Astrocyte (in vitro differentiated cells and primary cell): ENCODE data around the gene NAV2. TPM values are rescaled to one million over a fixed set of nuclear protein-coding genes. Genes with fewer than 3 reads are reported as not detected.

Experiments used
- DNase-seq: peaks from one replicate; pipeline ENCODE4 v3.0.0-alpha.2; 2010; ENCODE audit warnings: low read depth
- FAIRE-seq: peaks from 2 replicates; lab custom pipeline; 2011; peaks lifted over from hg19 to GRCh38; lab: Jason Lieb, UNC
- H2AFZ ChIP-seq: 2 replicates; pipeline ENCODE4 v1.6.0; 2012; ENCODE audit warnings: low read depth, low read length, inconsistent platforms
- H3K27ac ChIP-seq: 2 replicates; pipeline ENCODE4 v1.5.1; 2011; ENCODE audit warnings: low read depth, low read length, inconsistent platforms
- H3K27me3 ChIP-seq: 2 replicates; pipeline ENCODE4 v1.6.0; 2011; ENCODE audit warnings: low read length, inconsistent platforms; ENCODE audit not compliant: insufficient read depth
- H3K36me3 ChIP-seq: 2 replicates; pipeline ENCODE4 v1.5.1; 2011; ENCODE audit warnings: low read length, inconsistent platforms; ENCODE audit not compliant: insufficient read depth
- H3K4me1 ChIP-seq: 2 replicates; pipeline ENCODE4 v1.5.1; 2011; ENCODE audit warnings: low read length, inconsistent platforms; ENCODE audit not compliant: insufficient read depth
- H3K4me2 ChIP-seq: 2 replicates; pipeline ENCODE4 v1.6.0; 2012; ENCODE audit warnings: low read length, inconsistent platforms
- H3K4me3 ChIP-seq: 2 replicates; pipeline ENCODE4 v1.5.1; 2011; ENCODE audit warnings: low read depth, mild to moderate bottlenecking, low read length, inconsistent platforms; ENCODE audit not compliant: insufficient read depth
- H3K79me2 ChIP-seq: 2 replicates; pipeline ENCODE4 v1.6.0; 2012; ENCODE audit warnings: mild to moderate bottlenecking, low read length, inconsistent platforms; ENCODE audit not compliant: insufficient read depth
- H3K9ac ChIP-seq: 2 replicates; pipeline ENCODE4 v1.6.0; 2012; ENCODE audit warnings: mild to moderate bottlenecking, low read length, inconsistent platforms
- H3K9me3 ChIP-seq: 2 replicates; pipeline ENCODE4 v1.5.1; 2012; ENCODE audit warnings: low read depth, mild to moderate bottlenecking, low read length, inconsistent platforms; ENCODE audit not compliant: insufficient read depth
- H4K20me1 ChIP-seq: 2 replicates; pipeline ENCODE4 v1.6.0; 2012; ENCODE audit warnings: low read length, inconsistent platforms; ENCODE audit not compliant: insufficient read depth
- H3K27ac Mint-ChIP-seq: one replicate; pipeline ENCODE4 v1.8.0; 2021; ENCODE audit warnings: mild to moderate bottlenecking, mixed read lengths; ENCODE audit not compliant: unreplicated experiment
- H3K27me3 Mint-ChIP-seq: one replicate; pipeline ENCODE4 v1.8.0; 2021; ENCODE audit warnings: low read depth, mixed read lengths; ENCODE audit not compliant: unreplicated experiment
- H3K36me3 Mint-ChIP-seq: one replicate; pipeline ENCODE4 v1.8.0; 2021; ENCODE audit warnings: low read depth, mixed read lengths; ENCODE audit not compliant: unreplicated experiment
- H3K4me1 Mint-ChIP-seq: one replicate; pipeline ENCODE4 v1.8.0; 2021; ENCODE audit warnings: low read depth, mixed read lengths; ENCODE audit not compliant: unreplicated experiment
- H3K4me3 Mint-ChIP-seq: one replicate; pipeline ENCODE4 v1.8.0; 2021; ENCODE audit warnings: mild to moderate bottlenecking, moderate library complexity, mixed read lengths; ENCODE audit not compliant: unreplicated experiment
- H3K9me3 Mint-ChIP-seq: one replicate; pipeline ENCODE4 v1.8.0; 2021; ENCODE audit warnings: mild to moderate bottlenecking, mixed read lengths; ENCODE audit not compliant: unreplicated experiment
- CTCF ChIP-seq: IDR thresholded peaks from 2 replicates; pipeline ENCODE4 v1.5.1; 2011; ENCODE audit warnings: low read depth, mild to moderate bottlenecking, inconsistent platforms, low read length, moderate library complexity; ENCODE audit not compliant: insufficient read depth
- EZH2 ChIP-seq: IDR thresholded peaks from 2 replicates; pipeline ENCODE4 v1.6.1; 2012; ENCODE audit warnings: mild to moderate bottlenecking, low read length, inconsistent platforms; ENCODE audit not compliant: insufficient read depth
- total RNA-seq: library from RNA; stranded (reverse); gene quantifications from 2 replicates; pipeline ENCODE4 v1.2.1, GENCODE V29; 2021

The NAV2 gene
- total RNA-seq, 1 donor from 2014 or later, result 20.6 TPM

GRCh38 chr11:20047769-20048154, 335.1 kb downstream of the NAV2 start:
- H4K20me1 ChIP-seq, result peaks cover 3% of the 10 kb centered on the region
- no peak overlapping the region for H3K4me2 ChIP-seq
- Mint-ChIP-seq H3K4me1 (peaks cover 39% of the 10 kb centered on the region), H3K27me3 (no peaks in the 10 kb centered on the region), H3K27ac (no peak overlapping the region), H3K4me3 (no peak overlapping the region), H3K36me3 (peaks cover 33% of the 10 kb centered on the region), H3K9me3 (no peaks in the 10 kb centered on the region)
- no peak overlapping the region for H3K27ac ChIP-seq
- no peak overlapping the region for H2AFZ ChIP-seq
- no peak for FAIRE-seq
- no peaks in the 10 kb centered on the region for H3K27me3 ChIP-seq
- TF ChIP-seq EZH2 (no peak), CTCF (no peak)
- H3K9me3 ChIP-seq, result no peaks in the 10 kb centered on the region
- no peak overlapping the region for H3K4me3 ChIP-seq
- H3K79me2 ChIP-seq, result no peaks in the 10 kb centered on the region
- no peak overlapping the region for H3K9ac ChIP-seq
- DNase-seq, result no peak
- H3K36me3 ChIP-seq, result peaks cover 4% of the 10 kb centered on the region
- peaks cover 4% of the 10 kb centered on the region for H3K4me1 ChIP-seq

- no peaks in the 10 kb centered on the region for H3K79me2 ChIP-seq
- Mint-ChIP-seq H3K36me3 (peaks cover 33% of the 10 kb centered on the region), H3K27me3 (no peaks in the 10 kb centered on the region), H3K9me3 (no peaks in the 10 kb centered on the region), H3K27ac (peak overlapping the region; percentile 71), H3K4me1 (peaks cover 39% of the 10 kb centered on the region), H3K4me3 (no peak overlapping the region)
- H3K4me3 ChIP-seq, result no peak overlapping the region
- no peak for FAIRE-seq
- peak; percentile 67 for DNase-seq
- no peaks in the 10 kb centered on the region for H3K9me3 ChIP-seq
- H3K4me1 ChIP-seq, result peaks cover 4% of the 10 kb centered on the region
- H3K9ac ChIP-seq, result no peak overlapping the region
- no peak overlapping the region for H3K27ac ChIP-seq
- TF ChIP-seq EZH2 (no peak), CTCF (no peak)
- H3K36me3 ChIP-seq, result peaks cover 4% of the 10 kb centered on the region
- H4K20me1 ChIP-seq, result no peaks in the 10 kb centered on the region
- H3K4me2 ChIP-seq, result no peak overlapping the region
- H2AFZ ChIP-seq, result no peak overlapping the region
- no peaks in the 10 kb centered on the region for H3K27me3 ChIP-seq
Observed at GRCh38 chr11:20048246-20048645, 335.6 kb downstream of the NAV2 start.

GRCh38 chr11:20048707-20049106, 336.1 kb downstream of the NAV2 start:
- H3K4me3 ChIP-seq, result no peak overlapping the region
- peaks cover 4% of the 10 kb centered on the region for H3K4me1 ChIP-seq
- peaks cover 4% of the 10 kb centered on the region for H3K36me3 ChIP-seq
- H2AFZ ChIP-seq, result no peak overlapping the region
- FAIRE-seq (no peak), DNase-seq (no peak)
- H3K4me2 ChIP-seq, result no peak overlapping the region
- no peaks in the 10 kb centered on the region for H3K27me3 ChIP-seq
- TF ChIP-seq EZH2 (no peak), CTCF (no peak)
- no peaks in the 10 kb centered on the region for H4K20me1 ChIP-seq
- Mint-ChIP-seq H3K36me3 (peaks cover 34% of the 10 kb centered on the region), H3K9me3 (no peaks in the 10 kb centered on the region), H3K27me3 (no peaks in the 10 kb centered on the region), H3K4me1 (peaks cover 39% of the 10 kb centered on the region), H3K27ac (peak overlapping the region; percentile 71), H3K4me3 (no peak overlapping the region)
- no peaks in the 10 kb centered on the region for H3K9me3 ChIP-seq
- H3K9ac ChIP-seq, result no peak overlapping the region
- no peak overlapping the region for H3K27ac ChIP-seq
- H3K79me2 ChIP-seq, result no peaks in the 10 kb centered on the region
